Lower lobe of right lung (tissue), 2 donors: ENCODE results near the gene RAD54L. TPM values are rescaled to one million over a fixed set of nuclear protein-coding genes. Genes with fewer than 3 reads are reported as not detected.
"Not testable (repeated sequence)": the region's sequence is repeated elsewhere in the genome, so short reads cannot be mapped to it uniquely, and the experiment has no call there.

Experiments
- ATAC-seq, 2 donors: fragments of 200-7000 bp; cut with Tn5 transposase; one replicate each; pipeline ENCODE4 v1.9.1; 2020 to 2022; ENCODE audit warnings: mild to moderate bottlenecking in 2 of 2, moderate library complexity in 2 of 2
- DNase-seq: peaks from one replicate; pipeline ENCODE4 v3.0.0-alpha.2; 2020
- H3K27ac ChIP-seq: fragments of 200-600 bp; one replicate; pipeline ENCODE4 v1.8.0; 2022
- H3K27me3 ChIP-seq: fragments of 200-600 bp; one replicate; pipeline ENCODE4 v1.8.0; 2022; ENCODE audit warnings: low read depth
- H3K36me3 ChIP-seq: fragments of 200-600 bp; one replicate; pipeline ENCODE4 v1.8.0; 2022; ENCODE audit warnings: mild to moderate bottlenecking
- H3K4me1 ChIP-seq: fragments of 200-600 bp; one replicate; pipeline ENCODE4 v1.8.0; 2022
- H3K4me3 ChIP-seq: fragments of 200-600 bp; one replicate; pipeline ENCODE4 v1.8.0; 2022; ENCODE audit warnings: mild to moderate bottlenecking
- H3K9me3 ChIP-seq: fragments of 200-600 bp; one replicate; pipeline ENCODE4 v1.8.0; 2022
- CTCF ChIP-seq: fragments of 200-600 bp; IDR thresholded peaks from one replicate; pipeline ENCODE4 v1.8.0; 2022; ENCODE audit warnings: antibody characterized with exemption, mild to moderate bottlenecking
- intact Hi-C: fragments of 100-400 bp; cut with DNase I; formaldehyde crosslinking; loops from one replicate; pipeline ENCODE4 v1.11.0; 2022
- total RNA-seq: library from RNA; stranded (reverse); fragmentation: NEBNext Ultra II Directional; extraction: Animal tissue kit (Norgen Biotek cat#: 25700); gene quantifications from one replicate; pipeline ENCODE4 v1.2.1, GENCODE V29; 2021
- donor health status: DM: no; HTN: yes; CAD: no; lungs with severe emphysema.

The RAD54L gene
- total RNA-seq, 1 donor from 2014 or later = 1.7 TPM

GRCh38 chr1:46224966-46225365 is 22.6 kb upstream of the RAD54L start:
- Histone ChIP-seq H3K36me3 (no peaks in the 10 kb centered on the region), H3K4me1 (no peaks in the 10 kb centered on the region), H3K27me3 (no peaks in the 10 kb centered on the region), H3K9me3 (no peaks in the 10 kb centered on the region), H3K27ac (no peak overlapping the region), H3K4me3 (no peak overlapping the region)
- TF ChIP-seq CTCF = no peak
- DNase-seq (no peak), ATAC-seq (no peak)
- intact Hi-C loops = no loop called here

GRCh38 chr1:46231231-46231630 is 16.3 kb upstream of the RAD54L start:
- H3K27ac ChIP-seq, intact Hi-C loops, ATAC-seq: not testable (repeated sequence)

GRCh38 chr1:46236882-46237281 is 10.7 kb upstream of the RAD54L start:
- H3K9me3 ChIP-seq = peaks cover 9% of the 10 kb centered on the region
- DNase-seq = no peak
- H3K27ac ChIP-seq = no peak overlapping the region
- H3K27me3 ChIP-seq = no peaks in the 10 kb centered on the region
- no peak overlapping the region for H3K4me3 ChIP-seq
- no peaks in the 10 kb centered on the region for H3K36me3 ChIP-seq
- intact Hi-C loops = no loop called here
- no peak for ATAC-seq
- TF ChIP-seq CTCF = no peak
- no peaks in the 10 kb centered on the region for H3K4me1 ChIP-seq

More at GRCh38 chr1:46231231-46231630, 16.3 kb upstream of the RAD54L start:
- DNase-seq, H3K9me3 ChIP-seq, H3K27me3 ChIP-seq, H3K36me3 ChIP-seq, H3K4me1 ChIP-seq, H3K4me3 ChIP-seq: not testable (repeated sequence)

- H3K27ac ChIP-seq, H3K27me3 ChIP-seq, DNase-seq, H3K9me3 ChIP-seq, H3K4me1 ChIP-seq, H3K36me3 ChIP-seq, H3K4me3 ChIP-seq, ATAC-seq, intact Hi-C loops: not testable (repeated sequence)
Observed at GRCh38 chr1:46238865-46239264, 8.7 kb upstream of the RAD54L start.

GRCh38 chr1:46241733-46242132 is 5.8 kb upstream of the RAD54L start:
- H3K27me3 ChIP-seq, H3K4me3 ChIP-seq, H3K9me3 ChIP-seq, intact Hi-C loops, ATAC-seq, H3K4me1 ChIP-seq, H3K27ac ChIP-seq, H3K36me3 ChIP-seq, DNase-seq: not testable (repeated sequence)

- Histone ChIP-seq H3K27me3 (no peaks in the 10 kb centered on the region), H3K4me3 (no peak overlapping the region), H3K9me3 (no peaks in the 10 kb centered on the region), H3K36me3 (no peaks in the 10 kb centered on the region), H3K4me1 (peaks cover 7% of the 10 kb centered on the region), H3K27ac (no peak overlapping the region)
- DNase-seq = no peak
- intact Hi-C loops = no loop called here
- no peak for TF ChIP-seq CTCF
- ATAC-seq = no peak
Observed at GRCh38 chr1:46242918-46243317, 4.6 kb upstream of the RAD54L start.

GRCh38 chr1:46243831-46244230 is 3.7 kb upstream of the RAD54L start:
- ATAC-seq, H3K36me3 ChIP-seq, H3K4me3 ChIP-seq, H3K9me3 ChIP-seq, DNase-seq, H3K27ac ChIP-seq, H3K27me3 ChIP-seq, intact Hi-C loops: not testable (repeated sequence)
- H3K4me1 ChIP-seq = peaks cover 11% of the 10 kb centered on the region
